ENCODE data around the gene RIPOR3.
"Not testable (repeated sequence)": the region's sequence is repeated elsewhere in the genome, so short reads cannot be mapped to it uniquely, and the experiment has no call there.

The RIPOR3 gene

DNA sequence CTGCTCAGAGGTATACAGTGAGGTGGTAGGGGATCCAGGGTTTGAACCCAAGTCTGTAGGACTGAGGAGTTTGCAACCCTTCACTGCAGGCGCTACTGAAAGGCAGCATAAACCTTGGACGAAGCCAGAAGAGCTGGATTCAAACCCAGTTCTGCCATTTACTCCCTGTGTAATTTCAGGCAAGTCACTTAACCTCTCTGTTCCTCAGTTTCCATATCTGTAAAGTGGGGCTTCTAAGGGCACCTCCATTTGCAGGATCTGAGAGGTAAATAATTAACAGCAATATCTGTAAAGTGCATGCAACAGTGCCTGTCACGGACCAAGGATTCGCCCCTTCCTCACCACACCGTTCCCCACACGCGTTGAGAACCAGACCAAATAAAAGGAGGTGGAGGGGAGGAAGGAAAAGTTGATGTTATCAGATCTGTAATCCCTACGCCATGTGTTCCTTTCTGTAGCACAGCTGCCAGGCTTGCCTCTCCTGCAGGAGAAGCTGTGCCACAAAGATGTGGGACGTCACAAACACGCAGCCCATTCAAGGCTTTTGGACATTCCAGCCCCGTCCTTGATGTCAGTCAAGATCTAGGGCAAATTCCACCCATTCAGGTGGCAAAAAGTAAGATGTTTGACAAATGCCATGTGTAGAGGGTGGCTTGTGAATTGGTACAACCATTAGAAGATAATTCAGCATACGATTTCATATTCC, 9.8 kb downstream of the RIPOR3 start:
- no peaks in the 10 kb centered on the region for H3K27me3 Mint-ChIP-seq
- H3K9me3 Mint-ChIP-seq = no peaks in the 10 kb centered on the region
- no peaks in the 10 kb centered on the region for H3K36me3 Mint-ChIP-seq (ENCODE audit: low read depth)
- H3K4me3 Mint-ChIP-seq = no peak overlapping the region
- H3K27ac Mint-ChIP-seq = no peak overlapping the region
- no peak for DNase-seq
- no peaks in the 10 kb centered on the region for H3K4me1 Mint-ChIP-seq (ENCODE audit: low read depth)

DNA sequence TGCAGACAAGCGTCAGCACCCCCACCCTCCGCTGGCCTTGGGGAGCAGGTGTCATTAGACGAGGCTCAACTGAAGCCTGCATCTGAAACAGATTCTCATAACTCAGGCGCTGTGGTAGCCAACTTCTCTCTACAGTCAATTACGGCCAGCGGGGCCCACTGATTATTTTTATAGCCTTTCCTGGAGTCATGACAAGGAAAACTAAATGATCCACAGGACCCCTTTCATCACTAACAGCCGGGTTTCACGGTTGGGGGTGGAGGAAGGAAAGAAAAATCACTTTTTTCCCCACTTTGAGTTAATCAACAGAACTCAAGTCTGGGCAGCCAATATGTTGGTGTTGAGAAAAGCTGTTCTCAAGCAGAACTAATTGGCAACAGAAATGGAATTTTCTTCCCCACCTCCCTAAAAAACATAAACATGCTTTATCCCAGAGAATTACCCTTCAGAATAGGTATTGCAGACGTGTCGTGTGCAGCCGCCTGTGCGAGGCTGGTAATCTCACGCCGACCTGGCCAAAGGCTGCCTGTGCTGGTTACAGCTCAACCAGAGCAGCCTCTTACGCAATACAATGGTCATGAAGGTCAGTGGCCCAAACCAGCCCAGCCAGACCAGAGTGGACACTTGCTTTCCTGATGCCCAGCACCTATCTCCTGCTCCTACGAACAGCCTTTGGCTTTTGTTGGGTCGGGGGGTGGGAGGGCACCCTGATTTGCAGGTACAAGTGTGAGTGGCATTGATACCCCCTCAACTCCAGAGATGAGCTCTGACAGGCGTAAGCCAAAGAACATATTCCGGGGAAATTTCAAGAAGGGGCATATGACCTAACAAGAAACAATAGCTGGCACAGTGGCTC, 11.0 kb downstream of the RIPOR3 start:
- no peaks in the 10 kb centered on the region for H3K9me3 Mint-ChIP-seq
- H3K4me3 Mint-ChIP-seq = no peak overlapping the region
- H3K36me3 Mint-ChIP-seq (ENCODE audit: low read depth) = no peaks in the 10 kb centered on the region
- no peak for DNase-seq
- H3K27ac Mint-ChIP-seq = no peak overlapping the region
- H3K27me3 Mint-ChIP-seq = no peaks in the 10 kb centered on the region
- no peaks in the 10 kb centered on the region for H3K4me1 Mint-ChIP-seq (ENCODE audit: low read depth)

GRCh38 chr20:50679753-50680104, 11.6 kb downstream of the RIPOR3 start:
- Mint-ChIP-seq H3K4me1 (ENCODE audit: low read depth) (no peaks in the 10 kb centered on the region), H3K27ac (no peak overlapping the region), H3K27me3 (no peaks in the 10 kb centered on the region), H3K4me3 (no peak overlapping the region), H3K9me3 (no peaks in the 10 kb centered on the region), H3K36me3 (ENCODE audit: low read depth) (no peaks in the 10 kb centered on the region)
- DNase-seq = no peak

DNA sequence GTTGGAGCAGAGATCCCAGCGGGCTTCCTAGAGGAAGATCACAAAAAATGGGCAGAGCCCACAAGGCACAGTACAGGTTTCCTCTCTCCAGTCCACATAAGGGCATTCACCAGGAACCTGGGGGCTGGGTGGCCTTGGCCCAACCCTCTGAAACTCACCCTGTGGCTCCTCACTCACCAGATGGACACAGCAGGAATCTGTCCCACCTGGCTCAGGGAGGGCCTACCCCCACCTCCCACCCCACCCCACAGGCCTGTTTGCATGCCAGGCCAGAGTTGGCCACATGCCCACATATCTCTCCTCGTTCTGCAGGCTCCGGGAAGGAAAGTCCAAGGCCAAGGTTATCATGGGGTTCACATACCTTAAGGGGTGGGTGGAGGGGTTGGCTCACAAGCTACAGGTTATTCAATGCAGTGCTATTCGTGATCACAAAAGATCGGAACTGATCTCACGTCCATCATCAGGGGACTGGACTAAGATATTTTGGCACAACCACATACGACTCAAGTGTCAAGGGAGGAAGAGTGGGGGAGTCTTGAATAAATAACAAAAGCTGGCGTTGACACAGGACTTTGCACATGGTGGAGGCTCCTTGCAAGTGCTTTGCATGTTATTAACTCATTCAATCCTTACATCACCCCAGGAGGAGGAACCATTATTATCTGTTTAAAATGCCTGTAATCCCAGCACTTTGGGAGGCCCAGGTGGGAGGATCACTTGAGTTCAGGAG, 13.0 kb downstream of the RIPOR3 start:
- no peak overlapping the region for H3K27ac Mint-ChIP-seq
- DNase-seq = no peak
- H3K4me1 Mint-ChIP-seq (ENCODE audit: low read depth) = no peaks in the 10 kb centered on the region
- H3K4me3 Mint-ChIP-seq = no peak overlapping the region
- H3K36me3 Mint-ChIP-seq (ENCODE audit: low read depth) = no peaks in the 10 kb centered on the region
- H3K27me3 Mint-ChIP-seq = no peaks in the 10 kb centered on the region
- H3K9me3 Mint-ChIP-seq = no peaks in the 10 kb centered on the region

GRCh38 chr20:50676858-50677257, 14.5 kb downstream of the RIPOR3 start:
- H3K27me3 Mint-ChIP-seq = no peaks in the 10 kb centered on the region

GRCh38 chr20:50676377-50676731, 15.0 kb downstream of the RIPOR3 start:
- H3K9me3 Mint-ChIP-seq; H3K36me3 Mint-ChIP-seq (ENCODE audit: low read depth); H3K27me3 Mint-ChIP-seq; H3K4me3 Mint-ChIP-seq; H3K27ac Mint-ChIP-seq; H3K4me1 Mint-ChIP-seq (ENCODE audit: low read depth); DNase-seq: not testable (repeated sequence)

More at GRCh38 chr20:50676858-50677257, 14.5 kb downstream of the RIPOR3 start:
- Mint-ChIP-seq H3K4me3 (no peak overlapping the region), H3K36me3 (ENCODE audit: low read depth) (no peaks in the 10 kb centered on the region), H3K9me3 (no peaks in the 10 kb centered on the region), H3K4me1 (ENCODE audit: low read depth) (no peaks in the 10 kb centered on the region), H3K27ac (no peak overlapping the region)
- no peak for DNase-seq

DNA sequence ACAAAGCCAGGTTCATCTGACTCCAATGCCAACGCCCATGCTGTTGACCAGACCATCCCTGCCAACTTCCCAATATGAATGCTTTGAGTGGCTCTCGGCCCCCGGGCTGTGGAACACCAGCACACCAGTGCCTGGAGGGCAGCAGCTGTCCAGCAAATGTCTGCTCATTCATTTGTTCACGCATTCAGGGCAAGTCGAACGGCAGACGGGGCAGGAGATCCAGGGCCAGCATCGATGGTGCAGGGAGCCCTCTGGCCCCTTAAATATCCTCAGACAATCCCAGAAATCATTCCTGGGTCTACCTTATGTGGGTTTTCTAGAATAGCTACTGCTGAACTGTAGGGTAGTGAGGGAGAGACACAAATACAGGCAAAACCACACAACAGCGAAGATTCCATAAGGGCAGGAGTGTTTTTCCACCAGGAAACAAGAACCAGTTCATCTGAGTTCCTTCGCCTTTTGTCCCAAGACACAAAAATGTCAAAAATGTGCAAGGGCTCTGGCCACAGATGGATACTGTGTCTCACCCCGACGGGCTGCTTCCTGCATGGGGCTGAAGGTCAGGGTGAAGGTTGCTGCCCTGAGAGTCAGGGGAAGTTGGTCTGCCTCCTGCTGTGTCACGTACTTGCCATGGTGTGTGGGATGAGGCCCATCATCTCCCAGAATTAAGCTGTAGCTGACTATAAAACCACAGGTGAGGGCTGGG, 15.5 kb downstream of the RIPOR3 start:
- Mint-ChIP-seq H3K4me1 (ENCODE audit: low read depth) (no peaks in the 10 kb centered on the region), H3K36me3 (ENCODE audit: low read depth) (no peaks in the 10 kb centered on the region), H3K27ac (no peak overlapping the region), H3K9me3 (no peaks in the 10 kb centered on the region), H3K27me3 (no peaks in the 10 kb centered on the region), H3K4me3 (no peak overlapping the region)
- no peak for DNase-seq

DNA sequence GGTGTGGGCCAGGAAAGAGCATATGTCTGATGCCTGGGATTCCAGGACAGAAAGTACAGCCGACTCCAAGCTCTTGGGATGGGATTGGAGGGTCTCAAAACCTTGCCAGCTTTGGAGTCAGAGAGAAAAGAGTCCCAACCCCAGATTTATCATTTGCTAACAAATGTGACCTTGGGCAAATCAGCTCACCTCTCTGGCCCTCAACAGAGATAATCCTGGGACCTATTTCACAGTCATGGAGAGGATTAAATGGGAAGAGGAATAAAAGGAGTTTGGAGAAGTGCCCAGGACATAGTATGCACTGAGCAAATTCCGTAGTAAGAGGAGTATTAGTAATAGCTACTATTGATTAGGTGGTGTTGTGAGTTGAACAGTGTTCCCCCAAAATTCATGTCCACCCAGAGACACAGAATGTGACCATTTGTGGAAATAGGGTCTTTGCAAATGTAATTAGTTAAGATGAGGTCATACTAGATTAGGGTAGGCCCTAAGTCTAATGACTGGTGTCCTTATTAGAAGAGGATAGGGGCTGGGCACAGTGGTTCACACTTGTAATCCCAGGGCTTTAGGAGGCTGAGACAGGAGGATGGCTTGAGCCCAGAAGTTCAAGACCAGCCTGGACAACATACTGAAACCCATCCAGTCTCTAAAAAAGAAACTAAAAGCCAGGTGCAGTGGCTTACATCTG, 17.1 kb downstream of the RIPOR3 start:
- Mint-ChIP-seq H3K4me3 (no peak overlapping the region), H3K27me3 (no peaks in the 10 kb centered on the region)

GRCh38 chr20:50673466-50674137, 17.7 kb downstream of the RIPOR3 start:
- H3K4me3 Mint-ChIP-seq = no peak overlapping the region
- no peak for DNase-seq
- no peaks in the 10 kb centered on the region for H3K9me3 Mint-ChIP-seq
- no peaks in the 10 kb centered on the region for H3K4me1 Mint-ChIP-seq (ENCODE audit: low read depth)
- H3K27ac Mint-ChIP-seq = no peak overlapping the region
- no peaks in the 10 kb centered on the region for H3K27me3 Mint-ChIP-seq
- no peaks in the 10 kb centered on the region for H3K36me3 Mint-ChIP-seq (ENCODE audit: low read depth)

More for the DNA sequence above, 17.1 kb downstream of the RIPOR3 start:
- H3K9me3 Mint-ChIP-seq = no peaks in the 10 kb centered on the region
- no peak for DNase-seq
- H3K36me3 Mint-ChIP-seq (ENCODE audit: low read depth) = no peaks in the 10 kb centered on the region
- H3K4me1 Mint-ChIP-seq (ENCODE audit: low read depth) = no peaks in the 10 kb centered on the region
- no peak overlapping the region for H3K27ac Mint-ChIP-seq

- DNase-seq = no peak
- Mint-ChIP-seq H3K36me3 (ENCODE audit: low read depth) (no peaks in the 10 kb centered on the region), H3K4me3 (no peak overlapping the region), H3K27me3 (peaks cover 4% of the 10 kb centered on the region), H3K27ac (no peak overlapping the region), H3K9me3 (no peaks in the 10 kb centered on the region), H3K4me1 (ENCODE audit: low read depth) (no peaks in the 10 kb centered on the region)
These were observed 18.2 kb downstream of the RIPOR3 start for GRCh38 chr20:50673146-50673465.

GRCh38 chr20:50672400-50673145, 18.8 kb downstream of the RIPOR3 start:
- Mint-ChIP-seq H3K4me3 (no peak overlapping the region), H3K9me3 (no peaks in the 10 kb centered on the region), H3K27ac (no peak overlapping the region), H3K36me3 (ENCODE audit: low read depth) (no peaks in the 10 kb centered on the region), H3K27me3 (peaks cover 4% of the 10 kb centered on the region), H3K4me1 (ENCODE audit: low read depth) (no peaks in the 10 kb centered on the region)
- no peak for DNase-seq

DNA sequence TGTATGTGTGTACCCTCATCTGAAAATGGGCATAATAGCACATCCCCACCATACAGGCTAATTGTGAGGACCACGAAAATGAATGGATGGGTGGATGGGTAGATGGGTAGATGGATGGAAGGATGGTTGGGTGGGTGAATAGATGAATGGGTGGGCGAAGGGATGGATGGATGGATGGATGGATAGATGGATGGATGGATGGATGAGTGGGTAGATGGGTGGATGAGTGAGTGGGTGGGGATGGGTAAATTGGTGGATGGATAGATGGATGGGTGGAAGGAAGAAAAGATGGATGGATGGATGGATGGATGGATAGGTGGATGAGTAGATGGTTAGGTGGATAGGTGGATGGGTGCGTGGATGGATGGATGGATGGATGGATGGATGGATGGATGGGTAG, 19.7 kb downstream of the RIPOR3 start:
- no peaks in the 10 kb centered on the region for H3K9me3 Mint-ChIP-seq
- no peaks in the 10 kb centered on the region for H3K36me3 Mint-ChIP-seq (ENCODE audit: low read depth)
- peaks cover 4% of the 10 kb centered on the region for H3K27me3 Mint-ChIP-seq
- no peak overlapping the region for H3K4me3 Mint-ChIP-seq
- no peak for DNase-seq
- H3K27ac Mint-ChIP-seq = no peak overlapping the region
- no peaks in the 10 kb centered on the region for H3K4me1 Mint-ChIP-seq (ENCODE audit: low read depth)

GRCh38 chr20:50671010-50671409, 20.3 kb downstream of the RIPOR3 start:
- H3K9me3 Mint-ChIP-seq; H3K27ac Mint-ChIP-seq; H3K27me3 Mint-ChIP-seq; H3K36me3 Mint-ChIP-seq (ENCODE audit: low read depth); H3K4me3 Mint-ChIP-seq; H3K4me1 Mint-ChIP-seq (ENCODE audit: low read depth); DNase-seq: not testable (repeated sequence)

Measured in activated T-cell treated with anti-CD3 and anti-CD28 coated beads, Interleukin-2, amount 50 U/mL, for 24 hours (primary cell).